Suprapubic skin (tissue), 4 donors: ENCODE results near the gene RALGAPA2. TPM values are rescaled to one million over a fixed set of nuclear protein-coding genes. Genes with fewer than 3 reads are reported as not detected.

ENCODE experiments used
- DNase-seq, 2 donors: peaks; one replicate each; pipeline ENCODE4 v3.0.0-alpha.2; 2019; ENCODE audit warnings: low spot score in 2 of 2
- H3K27ac ChIP-seq: fragments of 200-600 bp; sonication (generic); one replicate; pipeline ENCODE4 v1.5.1; 2019
- H3K27me3 ChIP-seq: fragments of 200-600 bp; sonication (generic); one replicate; pipeline ENCODE4 v1.5.1; 2019
- H3K36me3 ChIP-seq: fragments of 200-600 bp; sonication (generic); one replicate; pipeline ENCODE4 v1.5.1; 2019
- H3K4me1 ChIP-seq: fragments of 200-600 bp; sonication (generic); one replicate; pipeline ENCODE4 v1.5.1; 2019
- H3K4me3 ChIP-seq: fragments of 200-600 bp; sonication (generic); one replicate; pipeline ENCODE4 v1.5.1; 2019; ENCODE audit warnings: mild to moderate bottlenecking
- H3K9me3 ChIP-seq: fragments of 200-600 bp; sonication (generic); one replicate; pipeline ENCODE4 v1.5.1; 2019
- CTCF ChIP-seq, 2 donors: fragments of 200-600 bp in 1 of 2; fragments of 450-650 bp in 1 of 2; sonication (generic) in 1 of 2; IDR thresholded peaks; one replicate each; pipeline ENCODE4 v1.5.1; 2016 to 2019; ENCODE audit warnings: antibody characterized with exemption in 2 of 2, mild to moderate bottlenecking in 1 of 2, moderate library complexity in 1 of 2
- EP300 ChIP-seq: sonication (generic); formaldehyde crosslinking; IDR thresholded peaks from one replicate; pipeline ENCODE4 v1.6.1; 2017; ENCODE audit warnings: antibody characterized with exemption
- POLR2A ChIP-seq, 2 donors: fragments of 450-650 bp; IDR thresholded peaks; one replicate each; pipeline ENCODE4 v1.6.1; 2017; ENCODE audit warnings: antibody characterized with exemption in 2 of 2, mild to moderate bottlenecking in 2 of 2, moderate library complexity in 2 of 2
- POLR2AphosphoS5 ChIP-seq, 3 donors: sonication (generic); formaldehyde crosslinking; IDR thresholded peaks; one replicate each; pipeline ENCODE4 v1.6.1; 2017; ENCODE audit warnings: antibody characterized with exemption in 3 of 3
- WGBS: methylation state at CpG from one replicate; pipeline ENCODE4 v1.1.5; 2018; 5-methylcytosine and 5-hydroxymethylcytosine counted together
- total RNA-seq, 4 donors: library from RNA; depleted of rRNA; stranded (reverse); fragments of >200 nt; gene quantifications; one replicate each; pipeline ENCODE4 v1.1.0, GENCODE V29; 2016

The RALGAPA2 gene
- total RNA-seq, 4 donors from 2014 or later = 51.9 to 97.8 (median 72.0) TPM

GRCh38 chr20:20699144-20699543 is 13.3 kb downstream of the RALGAPA2 start:
- Histone ChIP-seq H3K4me1 (peaks cover 6% of the 10 kb centered on the region), H3K27me3 (no peaks in the 10 kb centered on the region), H3K27ac (no peak overlapping the region), H3K36me3 (no peaks in the 10 kb centered on the region), H3K9me3 (no peaks in the 10 kb centered on the region), H3K4me3 (no peak overlapping the region)
- TF ChIP-seq CTCF (IDR thresholded peaks at IDR 0.05) (no peak), POLR2AphosphoS5 (IDR thresholded peaks at IDR 0.05) (no peak), POLR2A (IDR thresholded peaks at IDR 0.05) (no peak), EP300 (no peak)
- 85% methylated on average over 3 of the region's 3 CpGs for WGBS
- no peak for DNase-seq

DNA sequence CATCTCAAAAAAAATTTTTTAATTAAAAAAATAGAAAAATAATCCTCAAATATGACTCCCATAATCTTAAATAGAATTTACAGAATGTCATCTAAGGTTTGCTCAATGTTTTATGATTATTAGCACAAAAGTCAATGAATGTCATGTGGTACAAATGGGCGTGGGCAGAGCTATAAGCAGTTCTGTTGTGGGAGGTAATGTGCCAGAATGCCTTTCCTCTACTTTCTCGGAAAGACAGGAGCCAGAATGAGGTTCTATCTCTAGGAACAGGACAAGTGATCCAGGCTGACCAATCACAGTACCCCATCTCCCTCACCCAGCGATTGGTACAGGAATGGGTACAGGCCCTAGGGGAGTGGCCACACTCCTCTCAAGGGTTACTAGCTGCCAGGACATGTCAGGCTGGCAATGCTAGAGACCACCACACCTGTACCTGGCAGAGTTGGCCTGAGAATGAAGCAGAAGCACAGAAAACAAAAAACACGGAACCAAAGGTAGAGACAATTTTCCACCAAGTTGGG is 15.1 kb downstream of the RALGAPA2 start:
- Histone ChIP-seq H3K27me3 (no peaks in the 10 kb centered on the region), H3K9me3 (no peaks in the 10 kb centered on the region), H3K36me3 (no peaks in the 10 kb centered on the region), H3K4me1 (peaks cover 6% of the 10 kb centered on the region), H3K4me3 (no peak overlapping the region), H3K27ac (no peak overlapping the region)
- DNase-seq = no peak
- no peak for TF ChIP-seq EP300
- no peak for TF ChIP-seq CTCF (IDR thresholded peaks at IDR 0.05)
- no peak for TF ChIP-seq POLR2A (IDR thresholded peaks at IDR 0.05)
- no peak for TF ChIP-seq POLR2AphosphoS5 (IDR thresholded peaks at IDR 0.05)
- 78% methylated on average over 4 of the region's 4 CpGs for WGBS

GRCh38 chr20:20695250-20695816 is 17.1 kb downstream of the RALGAPA2 start:
- Histone ChIP-seq H3K4me3 (no peak overlapping the region), H3K27ac (no peak overlapping the region), H3K27me3 (no peaks in the 10 kb centered on the region), H3K4me1 (peaks cover 11% of the 10 kb centered on the region), H3K36me3 (no peaks in the 10 kb centered on the region), H3K9me3 (no peaks in the 10 kb centered on the region)
- TF ChIP-seq CTCF (IDR thresholded peaks at IDR 0.05) (no peak), POLR2AphosphoS5 (IDR thresholded peaks at IDR 0.05) (no peak), POLR2A (IDR thresholded peaks at IDR 0.05) (no peak)
- 91% methylated on average over 1 of the region's 1 CpG for WGBS
- no peak for DNase-seq

DNA sequence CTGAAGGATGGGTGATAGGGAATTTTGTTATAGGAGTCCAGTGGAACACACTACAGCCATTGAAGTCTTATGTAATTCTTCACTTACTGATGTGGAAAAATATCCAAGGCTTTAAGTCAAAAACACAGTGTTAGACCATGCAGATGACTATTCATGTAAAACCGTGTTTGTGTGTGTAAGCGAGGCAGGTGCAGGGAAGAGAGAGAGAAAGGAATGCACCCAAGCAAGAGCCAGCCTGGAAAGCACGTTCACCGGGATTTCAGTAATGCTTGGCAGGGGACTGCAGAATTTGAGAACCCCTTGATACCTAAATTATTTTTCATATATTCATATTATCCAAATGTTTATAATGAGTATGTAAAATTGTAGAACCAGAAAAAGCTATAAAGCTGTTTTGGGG is 17.9 kb downstream of the RALGAPA2 start:
- no peaks in the 10 kb centered on the region for H3K9me3 ChIP-seq
- H3K4me3 ChIP-seq = no peak overlapping the region
- TF ChIP-seq CTCF (IDR thresholded peaks at IDR 0.05) (no peak), EP300 (no peak), POLR2A (IDR thresholded peaks at IDR 0.05) (no peak), POLR2AphosphoS5 (IDR thresholded peaks at IDR 0.05) (no peak)
- H3K36me3 ChIP-seq = no peaks in the 10 kb centered on the region
- no peak overlapping the region for H3K27ac ChIP-seq
- no peak for DNase-seq
- H3K27me3 ChIP-seq = no peaks in the 10 kb centered on the region
- 83% methylated on average over 4 of the region's 4 CpGs for WGBS
- H3K4me1 ChIP-seq = peaks cover 15% of the 10 kb centered on the region

DNA sequence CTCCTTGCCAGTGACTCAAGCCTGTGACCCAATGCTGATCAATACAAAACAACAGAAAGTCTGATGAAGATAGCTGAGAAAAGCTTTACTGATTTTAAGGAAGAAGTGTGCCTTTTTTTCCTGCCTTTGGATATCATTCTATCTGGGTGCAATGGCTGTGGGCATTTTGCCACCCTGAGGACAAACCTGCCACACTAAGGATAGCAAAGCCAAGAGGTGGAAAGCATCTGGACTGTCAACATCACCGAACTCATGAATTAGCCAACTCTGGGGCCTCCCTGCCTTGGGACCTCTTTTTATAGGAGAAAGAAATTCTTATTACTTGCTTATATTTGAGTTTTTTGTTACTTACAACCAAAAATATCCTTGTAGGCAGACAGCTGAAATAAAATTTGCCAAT is 19.9 kb downstream of the RALGAPA2 start:
- H3K27ac ChIP-seq = no peak overlapping the region
- H3K4me3 ChIP-seq = no peak overlapping the region
- no peaks in the 10 kb centered on the region for H3K36me3 ChIP-seq
- H3K9me3 ChIP-seq = no peaks in the 10 kb centered on the region
- 65% methylated on average over 1 of the region's 1 CpG for WGBS
- no peaks in the 10 kb centered on the region for H3K27me3 ChIP-seq
- peaks cover 15% of the 10 kb centered on the region for H3K4me1 ChIP-seq
- TF ChIP-seq EP300 (no peak), CTCF (IDR thresholded peaks at IDR 0.05) (no peak), POLR2A (IDR thresholded peaks at IDR 0.05) (no peak), POLR2AphosphoS5 (IDR thresholded peaks at IDR 0.05) (no peak)
- no peak for DNase-seq
